K562 (cell line): ENCODE measurements around the gene ACTR8. TPM values are rescaled to one million over a fixed set of nuclear protein-coding genes. Genes with fewer than 3 reads are reported as not detected.

Experiments
- C11orf30 ChIP-seq: fragments of 450-650 bp; IDR thresholded peaks from 2 replicates; pipeline ENCODE4 v1.6.1; 2016; ENCODE audit warnings: low read depth, mild to moderate bottlenecking
- CAMTA2 ChIP-seq: fragments of 250-450 bp; sonication (Bioruptor Pico); conservative IDR thresholded peaks from 2 replicates; pipeline ENCODE4 v1.5.1; 2022
- CTBP1 ChIP-seq: fragments of 450-650 bp; IDR thresholded peaks from 2 replicates; pipeline ENCODE4 v1.6.1; 2016; ENCODE audit warnings: borderline replicate concordance
- ELF4 ChIP-seq: fragments of 450-650 bp; formaldehyde crosslinking; IDR thresholded peaks from 2 replicates; pipeline ENCODE4 v1.4.0; 2022; ENCODE audit warnings: missing genetic modification characterization
- FOXK2 ChIP-seq, 2 experiments: fragments of 450-650 bp; IDR thresholded peaks in 1 of 2; conservative IDR thresholded peaks in 1 of 2; 2 replicates each; pipeline ENCODE4 v1.6.1; 2016; ENCODE audit warnings: low read depth in 2 of 2, mild to moderate bottlenecking in 1 of 2
- GABPA ChIP-seq: fragments of 200-800 bp; sonication (Bioruptor generic); conservative IDR thresholded peaks from 2 replicates; pipeline ENCODE4 v1.6.1; 2016; ENCODE audit warnings: low read depth, missing genetic modification characterization, missing compliant biosample characterization
- HDAC8 ChIP-seq: fragments of 450-650 bp; IDR thresholded peaks from 2 replicates; pipeline ENCODE4 v1.6.1; 2016; ENCODE audit warnings: mild to moderate bottlenecking, missing genetic modification characterization, moderate library complexity, missing compliant biosample characterization
- JUN ChIP-seq, 2 experiments: sonication (generic) in 1 of 2; formaldehyde crosslinking in 1 of 2; IDR thresholded peaks; 2 replicates each; pipeline versions ENCODE4 v1.6.1 to v1.8.0; 2012 to 2022; ENCODE audit warnings: borderline replicate concordance in 2 of 2, mild to moderate bottlenecking in 2 of 2, improper control_type of control experiment in 1 of 2, low read depth in 1 of 2, low read length in 1 of 2, missing genetic modification reagents in 1 of 2
- MAFK ChIP-seq: IDR thresholded peaks from 2 replicates; pipeline ENCODE4 v1.6.1; 2011; ENCODE audit warnings: low read length, improper control_type of control experiment
- MTA3 ChIP-seq: fragments of 450-650 bp; formaldehyde crosslinking; IDR thresholded peaks from 2 replicates; pipeline ENCODE4 v1.6.1; 2017; ENCODE audit warnings: mild to moderate bottlenecking, borderline replicate concordance
- MYBL2 ChIP-seq, 2 experiments: fragments of 450-650 bp in 1 of 2; sonication (generic) in 1 of 2; formaldehyde crosslinking in 1 of 2; IDR thresholded peaks; 2 replicates each; pipeline versions ENCODE4 v1.6.1 to v1.8.1; 2017 to 2022; ENCODE audit warnings: borderline replicate concordance in 1 of 2, inconsistent platforms in 1 of 2, low read depth in 1 of 2, mild to moderate bottlenecking in 1 of 2, missing genetic modification reagents in 1 of 2, moderate library complexity in 1 of 2
- NFE2 ChIP-seq: IDR thresholded peaks from 2 replicates; pipeline ENCODE4 v1.6.1; 2014; ENCODE audit warnings: antibody characterized with exemption, low read depth
- NRF1 ChIP-seq, 2 experiments: fragments of 450-650 bp; IDR thresholded peaks in 1 of 2; conservative IDR thresholded peaks in 1 of 2; 2 replicates each; pipeline ENCODE4 v1.6.1; 2014; ENCODE audit warnings: mild to moderate bottlenecking in 2 of 2
- PCBP1 ChIP-seq: fragments of 200-400 bp; formaldehyde crosslinking; IDR thresholded peaks from 2 replicates; pipeline ENCODE4 v1.6.1; 2018; ENCODE audit warnings: mild to moderate bottlenecking, low read depth, low read length; ENCODE audit not compliant: poor library complexity, severe bottlenecking
- PHF20 ChIP-seq: fragments of 450-650 bp; IDR thresholded peaks from 2 replicates; pipeline ENCODE4 v1.6.1; 2018; ENCODE audit not compliant: partially characterized antibody
- POLR2G ChIP-seq: fragments of 200-400 bp; formaldehyde crosslinking; IDR thresholded peaks from 2 replicates; pipeline ENCODE4 v1.6.1; 2017; ENCODE audit warnings: low read depth, mild to moderate bottlenecking, antibody characterized with exemption, low read length, moderate library complexity
- POLR2H ChIP-seq: IDR thresholded peaks from 2 replicates; pipeline ENCODE4 v1.6.1; 2016; ENCODE audit warnings: missing genetic modification characterization, low read depth, mild to moderate bottlenecking, control low read depth, missing compliant biosample characterization, moderate library complexity
- SMARCE1 ChIP-seq: fragments of 450-650 bp; IDR thresholded peaks from 2 replicates; pipeline ENCODE4 v1.7.1; 2016; ENCODE audit warnings: mild to moderate bottlenecking
- SRSF7 ChIP-seq: fragments of 200-400 bp; formaldehyde crosslinking; optimal IDR thresholded peaks from 2 replicates; pipeline ENCODE3; 2017; ENCODE audit warnings: mild to moderate bottlenecking, low read depth, low read length
- XRCC5 ChIP-seq: fragments of 200-400 bp; formaldehyde crosslinking; IDR thresholded peaks from 2 replicates; pipeline ENCODE4 v1.6.1; 2017; ENCODE audit warnings: low read depth, mild to moderate bottlenecking, low read length
- YY1 ChIP-seq, 3 experiments: IDR thresholded peaks; 2 replicates each; pipeline ENCODE4 v1.6.1; 2011; ENCODE audit warnings: low read length in 2 of 3, mild to moderate bottlenecking in 2 of 3, moderate library complexity in 2 of 3, borderline replicate concordance in 1 of 3, control low read depth in 1 of 3, low read depth in 1 of 3; ENCODE audit not compliant: insufficient read depth in 3 of 3, insufficient replicate concordance in 2 of 3, control insufficient read depth in 1 of 3, insufficient read length in 1 of 3; ENCODE audit errors: extremely low read depth in 1 of 3
- polyA plus RNA-seq, 8 experiments: library from polyadenylated mRNA; depleted of rRNA in 4 of 8; stranded (reverse) in 5 of 8; unstranded in 3 of 8; fragments of >200 nt; fragmentation: Nextera tagmentation in 2 of 8; fragmentation: Illumina TruSeq in 1 of 8; extraction: Ambion mirVana in 2 of 8; extraction: Trizol in 1 of 8; gene quantifications; 2 replicates each; pipeline versions ENCODE4 v1.2.1 to v1.2.3, GENCODE V29; 2011 to 2014; ENCODE audit warnings: inconsistent platforms in 1 of 8, missing spikeins in 1 of 8
- total RNA-seq, 7 experiments: library from RNA; depleted of rRNA in 6 of 7; stranded (reverse); fragments of >200 nt in 6 of 7; fragmentation: Illumina TruSeq in 2 of 7; extraction: Trizol in 2 of 7; gene quantifications; 2 replicates each; pipeline versions ENCODE4 v1.2.1 to v1.2.3, GENCODE V29; 2011 to 2021; ENCODE audit warnings: low replicate concordance in 1 of 7
- TF ChIP-seq, protein P1 (sequence below): sonication (generic); formaldehyde crosslinking; IDR thresholded peaks from 2 replicates; pipeline ENCODE4 v1.8.0; 2022; ENCODE audit warnings: missing genetic modification reagents, mild to moderate bottlenecking, borderline replicate concordance
- TF ChIP-seq, protein P2 (sequence below): sonication (generic); formaldehyde crosslinking; IDR thresholded peaks from 2 replicates; pipeline ENCODE4 v1.8.0; 2022; ENCODE audit warnings: missing genetic modification reagents, mild to moderate bottlenecking, moderate library complexity, borderline replicate concordance

Gene ACTR8
- total and polyA plus RNA-seq, 9 of the 15 experiments (the other 6 are each of a cell fraction or from before 2014, with no cell fraction given), result 4.8 to 24.2 (median 17.5) TPM

DNA sequence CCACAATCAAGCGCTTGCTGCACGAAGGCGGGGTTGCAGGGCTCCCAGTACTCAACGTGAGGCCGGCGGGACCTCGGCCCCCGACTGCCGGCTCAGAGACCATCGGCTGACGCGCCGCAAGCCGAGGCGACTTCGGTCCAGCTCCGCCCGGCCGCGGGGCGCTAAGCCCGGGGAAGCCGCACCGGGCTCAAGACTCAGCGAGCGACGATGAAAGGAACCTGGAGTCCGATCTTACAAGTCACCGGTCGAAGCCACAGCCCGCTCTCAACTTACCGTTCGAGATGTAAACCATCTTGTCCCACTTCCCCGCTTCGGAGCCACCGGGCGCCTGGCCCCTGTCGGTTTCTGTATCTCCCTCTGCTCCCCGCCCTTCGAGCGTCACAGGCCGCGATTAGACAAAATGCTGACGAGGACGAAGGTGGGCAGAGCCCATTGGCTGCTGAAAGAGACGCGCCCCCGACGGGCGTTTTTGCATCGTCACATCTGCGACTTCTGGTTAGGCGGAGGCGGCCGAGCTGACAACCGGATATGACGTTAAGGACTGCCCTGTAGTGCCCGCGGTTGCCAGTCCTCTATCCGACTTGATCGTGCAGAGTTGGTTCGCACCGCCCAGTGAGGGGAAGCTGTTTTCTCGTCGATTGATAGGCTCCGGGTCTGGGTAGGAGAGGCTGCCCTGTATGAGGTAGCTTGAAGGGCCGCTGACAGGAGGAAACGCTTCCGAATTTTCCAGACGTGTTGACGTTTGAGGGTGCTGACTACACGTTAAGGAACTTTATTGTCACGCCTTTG lies 9.7 kb upstream of the ACTR8 start, which contains the start of gene SELENOK (continued):
- TF ChIP-seq YY1 (IDR thresholded peaks at IDR 0.05; ENCODE audit: borderline replicate concordance in 1 of 3, control insufficient read depth in 1 of 3, extremely low read depth in 1 of 3, insufficient read depth in 3 of 3, insufficient read length in 1 of 3, insufficient replicate concordance in 2 of 3, low read depth in 1 of 3, low read length in 2 of 3) (peak in 1 of 3 experiments; percentile 46), SRSF7 (no peak), JUN (IDR thresholded peaks at IDR 0.05; ENCODE audit: borderline replicate concordance, low read depth, low read length) (0 out of 2 replicates have a peak, but pooled peaks have one; percentile 9), JUN (CRISPR knock-in tag; IDR thresholded peaks at IDR 0.05; ENCODE audit: borderline replicate concordance) (no peak), SMARCE1 (no peak), NFE2 (peak; percentile 74), XRCC5 (no peak), MTA3 (peak; percentile 69; the same call in 1 of the 2 replicates), NRF1 (conservative IDR thresholded peaks at IDR 0.05 in 1 of 2, IDR thresholded peaks at IDR 0.05 in 1 of 2) (peak; percentile 35 to 52; a peak in 3 of 4 replicates), CAMTA2 (no peak), C11orf30 (peak; percentile 99), FOXK2 (conservative IDR thresholded peaks at IDR 0.05 in 1 of 2, IDR thresholded peaks at IDR 0.05 in 1 of 2; ENCODE audit: low read depth in 2 of 2) (peak; percentile 64 to 73; a peak in 2 of 4 replicates), GABPA (tag) (peak; percentile 94), CTBP1 (no peak; the same call in 1 of the 2 replicates), ELF4 (no peak), PCBP1 (no peak), MAFK (peak; percentile 85), POLR2H (tag) (peak; percentile 84), HDAC8 (tag) (no peak), POLR2G (peak; percentile 95), PHF20 (peak; percentile 83), MYBL2 (IDR thresholded peaks at IDR 0.05; ENCODE audit: low read depth) (peak; percentile 56; the same call in 1 of the 2 replicates), MYBL2 (CRISPR knock-in tag; IDR thresholded peaks at IDR 0.05; ENCODE audit: borderline replicate concordance) (no peak)
- TF ChIP-seq, protein P1, sequence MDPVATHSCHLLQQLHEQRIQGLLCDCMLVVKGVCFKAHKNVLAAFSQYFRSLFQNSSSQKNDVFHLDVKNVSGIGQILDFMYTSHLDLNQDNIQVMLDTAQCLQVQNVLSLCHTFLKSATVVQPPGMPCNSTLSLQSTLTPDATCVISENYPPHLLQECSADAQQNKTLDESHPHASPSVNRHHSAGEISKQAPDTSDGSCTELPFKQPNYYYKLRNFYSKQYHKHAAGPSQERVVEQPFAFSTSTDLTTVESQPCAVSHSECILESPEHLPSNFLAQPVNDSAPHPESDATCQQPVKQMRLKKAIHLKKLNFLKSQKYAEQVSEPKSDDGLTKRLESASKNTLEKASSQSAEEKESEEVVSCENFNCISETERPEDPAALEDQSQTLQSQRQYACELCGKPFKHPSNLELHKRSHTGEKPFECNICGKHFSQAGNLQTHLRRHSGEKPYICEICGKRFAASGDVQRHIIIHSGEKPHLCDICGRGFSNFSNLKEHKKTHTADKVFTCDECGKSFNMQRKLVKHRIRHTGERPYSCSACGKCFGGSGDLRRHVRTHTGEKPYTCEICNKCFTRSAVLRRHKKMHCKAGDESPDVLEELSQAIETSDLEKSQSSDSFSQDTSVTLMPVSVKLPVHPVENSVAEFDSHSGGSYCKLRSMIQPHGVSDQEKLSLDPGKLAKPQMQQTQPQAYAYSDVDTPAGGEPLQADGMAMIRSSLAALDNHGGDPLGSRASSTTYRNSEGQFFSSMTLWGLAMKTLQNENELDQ, result no peak
- TF ChIP-seq, protein P2, sequence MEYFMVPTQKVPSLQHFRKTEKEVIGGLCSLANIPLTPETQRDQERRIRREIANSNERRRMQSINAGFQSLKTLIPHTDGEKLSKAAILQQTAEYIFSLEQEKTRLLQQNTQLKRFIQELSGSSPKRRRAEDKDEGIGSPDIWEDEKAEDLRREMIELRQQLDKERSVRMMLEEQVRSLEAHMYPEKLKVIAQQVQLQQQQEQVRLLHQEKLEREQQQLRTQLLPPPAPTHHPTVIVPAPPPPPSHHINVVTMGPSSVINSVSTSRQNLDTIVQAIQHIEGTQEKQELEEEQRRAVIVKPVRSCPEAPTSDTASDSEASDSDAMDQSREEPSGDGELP, result peak; percentile 72; the same call in 1 of the 2 replicates
